CD4-positive, alpha-beta T cell treated with Interleukin-17A for 1 hour (primary cell): ENCODE data around the gene OSTC.

Experiments used
- DNase-seq: peaks from one replicate; pipeline ENCODE4 v3.0.0-alpha.2; 2020

The OSTC gene

GRCh38 chr4:108650212-108651013, at the start of gene OSTC:
Gene OSTC, plus strand, starts transcription at chr4:108650599. Its CDS starts 57 bp downstream, at chr4:108650656.
- peak; percentile 93 for DNase-seq

DNA sequence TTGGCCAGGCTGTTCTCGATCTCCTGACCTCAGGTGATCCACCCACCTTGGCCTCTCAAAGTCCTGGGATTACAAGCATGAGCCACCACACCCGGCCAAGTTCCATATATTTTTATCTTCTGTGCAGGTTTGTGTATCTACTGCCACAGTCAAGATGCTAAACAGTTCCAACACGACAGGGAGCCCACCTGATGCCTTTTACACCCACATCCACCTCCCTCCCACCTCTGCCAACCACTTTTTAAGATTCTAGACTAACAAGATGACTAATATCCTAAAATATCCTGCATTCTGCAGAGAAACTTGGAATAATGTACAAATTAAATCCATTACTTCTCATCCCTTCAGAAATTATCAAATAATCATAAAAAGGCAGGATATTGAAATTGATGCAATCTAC, 49.3 kb upstream of the OSTC start:
- DNase-seq, result no peak

- DNase-seq, result peak; percentile 13
These were observed 48.9 kb upstream of the OSTC start for GRCh38 chr4:108601532-108601931.

DNA sequence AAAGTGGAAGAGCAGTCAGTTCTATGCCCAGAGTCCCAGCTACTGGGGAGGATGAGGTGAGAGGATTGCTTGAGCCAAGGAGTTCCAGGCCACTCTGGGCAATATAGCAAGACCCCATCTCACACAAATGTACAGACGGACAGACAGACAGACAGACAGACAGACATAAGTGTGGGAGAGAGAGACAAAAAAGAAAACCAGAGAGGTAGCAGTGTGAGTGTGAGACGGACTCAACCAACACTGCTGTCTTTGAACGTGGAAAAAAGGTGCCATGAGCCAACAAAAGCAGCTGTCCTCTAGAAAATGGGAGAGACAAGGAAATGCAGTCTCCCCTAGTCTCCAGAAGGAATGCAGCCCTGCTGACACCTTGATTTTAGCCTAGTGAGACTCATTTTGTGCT, 48.2 kb upstream of the OSTC start:
- no peak for DNase-seq

DNA sequence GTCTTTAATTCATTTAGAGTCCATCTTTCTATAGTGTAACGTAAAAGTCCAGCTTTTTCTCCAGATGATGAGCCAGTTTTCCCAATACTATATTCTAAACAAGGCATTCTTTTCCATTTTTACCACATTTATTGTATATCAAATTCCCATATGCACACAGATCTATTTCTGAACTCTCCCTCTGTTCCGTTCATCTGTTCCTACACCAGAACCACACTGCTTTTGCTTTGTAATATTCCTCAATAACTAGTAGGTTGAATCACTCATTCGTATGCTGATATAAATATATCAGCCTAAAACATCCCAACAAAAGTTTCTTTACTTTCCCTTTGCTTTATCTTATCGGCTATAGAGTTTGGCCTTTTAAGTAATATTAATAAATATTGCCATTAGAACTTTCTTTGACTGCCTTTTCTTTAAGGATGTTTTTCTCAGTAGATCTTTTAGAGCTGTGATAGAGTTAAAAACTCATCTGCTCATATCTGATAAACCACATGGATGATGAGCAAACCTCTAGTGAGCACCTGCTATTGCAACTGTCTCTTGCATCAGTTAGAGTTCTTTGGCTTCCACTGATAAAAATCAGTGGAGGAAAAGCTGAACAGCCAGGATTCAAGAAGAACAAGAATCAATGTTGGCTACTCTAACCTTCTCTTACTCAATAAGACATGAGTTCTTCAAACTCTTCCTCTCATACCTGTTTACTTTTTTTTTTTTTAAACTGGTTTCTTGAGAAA, 43.2 kb upstream of the OSTC start:
- no peak for DNase-seq

DNA sequence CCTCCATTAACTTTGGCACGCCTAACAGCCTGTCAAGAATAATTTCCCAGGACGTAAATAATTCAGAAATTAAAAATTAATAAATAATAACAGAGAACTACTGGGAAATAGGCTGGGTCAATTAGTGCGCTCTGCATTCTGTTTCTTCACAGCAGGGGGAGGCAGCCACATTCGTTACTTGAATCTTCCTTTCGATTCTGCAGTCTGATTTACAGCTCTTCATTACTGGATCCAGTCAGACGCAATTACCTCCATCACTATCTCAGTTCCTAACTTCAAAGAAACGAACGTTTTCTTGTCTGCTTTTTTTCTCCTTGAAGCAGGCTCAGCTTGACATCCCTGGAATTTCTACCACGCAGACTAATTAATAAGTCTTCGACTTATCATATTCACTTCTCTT, 39.0 kb upstream of the OSTC start:
- DNase-seq, result no peak

DNA sequence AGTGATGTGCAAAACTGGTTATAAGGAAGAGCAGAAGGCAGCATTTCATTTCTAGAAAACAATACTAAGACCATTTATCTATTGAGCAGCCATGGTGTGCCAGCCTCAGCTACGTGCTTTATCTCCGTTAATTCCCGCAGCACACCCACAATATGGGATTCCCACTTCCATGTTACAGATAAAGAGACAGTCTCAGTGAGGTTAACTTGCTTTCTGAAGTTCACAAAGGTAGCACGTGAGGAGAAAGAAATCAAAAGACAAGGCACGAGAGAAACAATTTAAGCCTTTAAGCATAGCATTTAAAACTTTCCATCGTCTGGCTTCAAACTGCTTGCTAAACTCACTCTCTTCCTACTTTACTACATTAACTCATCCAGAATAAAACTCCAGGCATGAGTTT, 38.0 kb upstream of the OSTC start:
- no peak for DNase-seq

DNA sequence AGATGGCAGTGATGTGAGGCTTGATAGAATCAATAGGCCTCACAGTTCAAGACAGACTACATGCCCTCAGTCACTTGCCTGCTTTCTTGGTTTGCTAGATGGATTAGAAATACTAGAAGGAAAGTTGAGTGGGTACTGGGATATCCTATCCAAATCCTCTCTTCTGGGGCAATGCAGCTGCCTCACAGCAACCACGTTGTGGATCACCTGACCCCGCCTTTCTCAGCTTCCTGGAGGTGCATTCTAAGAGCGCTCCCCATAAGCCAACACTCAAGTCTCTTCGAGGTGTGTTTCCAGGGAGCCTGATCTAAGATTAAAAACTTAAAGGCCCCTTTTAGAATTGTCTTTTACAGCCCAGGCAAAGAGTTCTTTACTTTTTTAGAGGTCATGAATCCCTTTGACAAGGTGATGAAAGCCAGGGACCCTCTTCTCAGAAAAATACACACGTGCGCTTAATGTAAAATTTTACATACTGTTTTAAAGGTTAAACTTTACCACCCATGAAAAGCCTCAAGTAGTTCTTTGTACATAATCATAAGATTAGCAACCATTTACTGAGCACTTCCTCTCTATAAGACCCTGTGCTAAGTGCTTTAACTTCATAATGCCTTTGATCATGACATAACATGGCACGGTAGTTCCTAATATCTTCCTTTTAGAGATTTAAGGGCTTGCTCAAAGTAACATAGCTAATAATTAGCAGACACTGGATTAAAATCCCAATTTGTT, 30.9 kb upstream of the OSTC start:
- peak; percentile 45 for DNase-seq

GRCh38 chr4:108620101-108620932, 30.1 kb upstream of the OSTC start, which contains the start of gene RPL34:
Gene RPL34, plus strand, starts transcription at chr4:108620576. Its CDS starts 1,384 bp downstream, at chr4:108621960.
- DNase-seq, result peak; percentile 98

DNA sequence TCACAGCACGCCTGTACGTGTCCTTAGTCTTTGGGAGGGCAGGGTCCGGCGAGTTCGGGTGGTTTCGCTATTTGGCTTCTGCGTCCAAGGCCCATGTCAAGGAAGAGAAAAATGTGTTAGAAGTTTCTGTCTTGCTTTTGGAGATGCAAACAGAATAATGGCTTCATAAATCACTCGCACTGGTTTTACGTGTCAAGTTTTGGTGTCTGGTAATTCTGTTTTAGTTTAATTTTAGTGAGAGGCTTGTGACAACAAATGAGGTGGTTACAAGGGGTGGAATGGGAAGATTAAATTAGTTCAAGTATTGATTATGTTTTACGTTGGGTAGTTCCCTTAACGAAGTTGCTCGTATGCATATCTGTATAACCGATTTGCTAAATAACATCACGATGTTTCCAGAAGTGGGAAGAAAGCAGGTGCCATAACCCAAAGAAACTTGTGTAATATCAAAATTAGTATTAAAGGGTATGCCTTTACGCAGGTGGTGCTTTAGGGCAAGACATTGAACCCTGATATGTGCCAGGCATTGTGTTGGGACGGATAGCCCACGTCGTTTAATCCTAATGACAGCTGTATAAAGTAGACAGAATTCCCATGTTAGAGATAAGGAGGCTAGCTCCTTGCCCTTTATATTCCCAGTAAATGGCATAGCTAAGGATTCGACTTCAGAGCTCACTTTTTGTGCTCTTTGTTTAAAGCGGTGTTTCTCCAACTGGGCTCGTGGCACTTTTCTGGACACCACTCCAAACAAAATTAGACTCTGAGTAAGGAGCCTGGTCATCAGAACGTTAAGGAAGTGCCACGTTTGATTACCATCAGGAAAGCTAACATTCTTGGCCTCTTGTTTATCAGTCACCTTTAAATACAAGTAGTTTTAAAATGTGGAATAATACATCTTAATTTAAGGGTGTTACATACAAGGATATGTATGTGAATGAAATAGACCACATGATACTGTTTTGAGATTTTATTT, 29.2 kb upstream of the OSTC start:
- DNase-seq, result no peak

GRCh38 chr4:108622022-108622421, 28.4 kb upstream of the OSTC start:
- peak; percentile 15 for DNase-seq

GRCh38 chr4:108622828-108623227, 27.6 kb upstream of the OSTC start:
- DNase-seq, result no peak

DNA sequence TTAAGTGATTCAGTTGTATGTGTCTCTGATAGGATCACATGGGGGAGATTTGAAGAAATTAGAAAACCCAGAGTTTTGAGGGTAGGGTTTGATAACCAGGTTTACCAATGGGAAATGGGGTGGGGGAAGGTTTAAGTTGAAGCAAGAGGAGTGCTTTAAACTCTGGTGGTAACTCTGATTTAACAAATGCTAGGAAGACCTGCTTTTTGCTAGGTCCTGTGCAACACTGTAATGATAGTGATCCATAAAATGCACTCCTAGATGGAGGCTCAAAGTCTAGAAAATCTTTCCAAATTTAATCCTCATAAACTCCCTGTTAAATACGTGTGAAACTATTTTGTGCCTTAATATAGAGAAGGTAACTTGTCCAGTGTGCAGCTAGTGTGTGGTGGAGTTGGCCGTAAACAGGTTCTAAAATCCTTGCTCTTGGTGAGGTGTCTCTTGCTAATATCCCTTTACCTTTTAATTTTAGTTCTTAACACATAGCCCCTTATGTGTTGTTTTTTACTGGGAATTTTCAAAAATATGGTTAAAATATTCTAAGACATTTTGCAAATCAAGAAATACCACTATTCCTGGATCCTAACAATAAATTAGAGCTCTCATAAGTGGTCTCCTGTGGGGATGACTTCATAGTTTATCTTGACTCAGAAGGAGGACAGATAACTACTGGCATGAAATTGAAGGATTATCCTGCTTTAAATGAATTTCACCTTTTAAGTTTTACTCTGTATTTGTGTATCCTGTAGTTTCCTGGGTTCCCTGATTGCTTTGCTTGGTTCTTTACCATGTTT, 25.9 kb upstream of the OSTC start:
- no peak for DNase-seq

- no peak for DNase-seq
These were observed 24.3 kb upstream of the OSTC start for GRCh38 chr4:108626056-108626455.

DNA sequence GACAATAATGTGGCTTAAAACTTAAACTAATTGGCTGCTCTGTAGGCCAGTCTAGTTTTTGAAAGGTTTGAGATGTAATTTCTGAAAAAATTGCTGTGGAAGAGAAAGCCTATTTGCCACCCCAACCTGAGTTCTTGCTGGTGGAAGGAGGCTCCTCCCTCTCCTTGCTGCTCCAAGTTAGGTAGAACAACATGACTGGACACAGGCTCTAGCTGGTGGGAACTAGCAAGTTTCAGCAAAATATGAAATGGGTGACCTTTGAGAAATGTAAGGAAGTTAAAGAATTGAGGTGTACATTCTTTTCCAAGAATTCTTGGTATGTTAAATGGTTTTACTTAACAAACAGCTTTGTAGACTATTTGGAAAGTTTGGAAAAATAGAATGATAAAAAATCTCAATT, 22.0 kb upstream of the OSTC start:
- no peak for DNase-seq

DNA sequence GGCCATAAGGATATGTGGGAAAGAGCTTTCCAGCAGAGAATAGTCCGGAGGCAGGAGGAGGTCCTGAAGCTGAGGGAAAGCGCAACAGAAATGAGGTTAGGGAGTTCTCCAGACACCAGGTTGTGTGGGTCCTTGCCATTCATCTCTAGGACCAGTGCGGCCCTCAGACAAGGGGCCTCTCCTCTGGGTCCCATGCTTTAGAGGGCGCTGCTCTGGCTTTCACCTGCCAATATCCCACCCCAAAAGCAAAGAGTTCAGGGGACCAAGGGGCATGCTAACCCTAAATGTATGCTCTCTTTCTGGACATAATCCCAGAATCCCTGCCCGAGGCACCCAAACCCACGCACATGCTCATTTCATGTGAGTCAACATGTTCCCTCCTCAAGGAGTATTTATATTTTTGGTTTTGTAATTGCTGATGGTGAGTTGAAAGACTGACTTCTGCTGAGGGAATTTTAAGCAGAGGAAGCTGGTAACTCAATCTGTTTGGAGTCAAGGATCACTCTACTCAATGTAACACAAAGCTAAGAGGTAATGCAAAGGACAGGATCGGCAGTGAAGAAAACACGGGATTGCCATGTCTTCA, 15.2 kb upstream of the OSTC start:
- DNase-seq, result no peak

DNA sequence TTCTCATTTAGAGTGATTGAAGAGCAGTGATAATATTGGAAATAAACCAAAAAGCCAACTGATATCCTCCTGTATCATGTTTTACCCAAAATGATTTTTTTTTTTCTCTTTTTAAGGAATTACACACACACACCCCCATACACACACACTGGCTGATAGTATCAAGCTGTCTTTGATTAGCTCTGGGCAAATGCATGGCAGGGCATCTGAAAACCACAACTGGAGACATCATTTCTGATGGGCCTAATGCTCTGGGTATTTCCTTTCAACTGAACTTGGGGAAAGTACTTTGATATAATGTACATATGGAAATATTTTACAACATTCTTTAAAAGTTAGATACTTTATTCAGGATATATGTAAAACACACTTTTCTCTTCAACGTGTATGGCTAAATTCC, 14.2 kb upstream of the OSTC start:
- no peak for DNase-seq

DNA sequence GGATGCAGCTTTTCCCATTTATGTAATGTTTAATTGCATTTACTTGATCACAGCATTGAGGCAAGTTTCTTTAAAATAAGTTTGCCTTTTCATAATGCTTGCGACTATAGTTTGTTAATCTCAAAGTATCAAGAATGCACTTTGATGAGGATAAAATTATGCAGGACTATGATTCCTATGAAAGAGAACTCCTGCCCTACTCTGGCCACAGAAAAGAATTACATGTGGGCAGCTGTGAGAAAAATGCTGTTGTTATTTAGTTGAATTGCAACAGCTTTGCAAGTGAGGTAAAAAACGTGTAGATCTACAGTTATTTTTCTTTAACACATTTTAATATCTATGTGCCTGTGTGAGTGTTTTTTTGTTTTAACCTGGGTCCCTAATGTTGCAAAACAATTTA, 12.5 kb upstream of the OSTC start:
- no peak for DNase-seq

DNA sequence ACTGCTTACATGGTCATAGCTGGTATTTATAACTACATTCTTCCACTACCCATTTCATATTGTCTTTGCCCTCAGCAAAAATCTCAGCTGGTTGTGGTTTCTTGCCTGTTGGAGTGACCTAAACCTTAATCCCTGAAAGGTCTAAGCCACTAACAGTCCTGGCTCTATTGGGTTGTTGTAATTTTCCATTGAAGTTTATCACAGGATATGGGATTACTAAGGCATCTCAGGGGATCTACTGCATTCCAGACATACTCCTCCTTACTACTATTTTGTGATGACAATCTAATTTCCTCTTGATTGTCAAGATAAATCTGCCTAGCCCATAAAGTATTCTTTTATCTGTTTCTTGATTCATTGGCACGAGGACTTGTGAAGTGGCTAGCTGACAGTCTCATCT, 6.2 kb upstream of the OSTC start:
- DNase-seq, result no peak

DNA sequence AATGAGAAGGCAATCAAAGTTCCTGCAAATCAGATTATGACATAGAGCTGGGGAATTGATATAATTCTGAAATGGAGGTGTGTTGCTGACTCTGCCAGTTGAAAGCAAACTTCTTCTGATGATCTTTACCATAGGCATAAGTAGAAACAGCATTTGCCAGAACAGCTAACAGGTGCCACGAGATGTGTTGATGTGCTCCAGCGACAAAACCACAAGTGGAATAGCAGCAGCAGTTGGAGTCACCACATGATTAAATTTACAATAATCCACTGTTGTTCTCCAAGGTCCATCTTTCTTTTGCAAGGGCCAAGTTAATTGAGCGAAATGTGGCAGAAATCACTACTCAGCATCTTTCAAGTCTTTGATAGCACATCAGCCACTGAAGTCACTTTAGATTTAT, 3.7 kb upstream of the OSTC start:
- DNase-seq, result no peak
